HG02623 (cell line): ENCODE measurements around the gene SSUH2.
A peak's percentile ranks its signal among the peaks of the same experiment; 100 is the strongest.
"Not testable (repeated sequence)": the region's sequence is repeated elsewhere in the genome, so short reads cannot be mapped to it uniquely, and the experiment has no call there.

Experiments used
- ATAC-seq: cut with Tn5 transposase; IDR thresholded peaks from one replicate; pipeline ENCODE4 v1.9.1; 2021; ENCODE audit warnings: moderate library complexity; ENCODE audit not compliant: unreplicated experiment

SSUH2 gene

DNA sequence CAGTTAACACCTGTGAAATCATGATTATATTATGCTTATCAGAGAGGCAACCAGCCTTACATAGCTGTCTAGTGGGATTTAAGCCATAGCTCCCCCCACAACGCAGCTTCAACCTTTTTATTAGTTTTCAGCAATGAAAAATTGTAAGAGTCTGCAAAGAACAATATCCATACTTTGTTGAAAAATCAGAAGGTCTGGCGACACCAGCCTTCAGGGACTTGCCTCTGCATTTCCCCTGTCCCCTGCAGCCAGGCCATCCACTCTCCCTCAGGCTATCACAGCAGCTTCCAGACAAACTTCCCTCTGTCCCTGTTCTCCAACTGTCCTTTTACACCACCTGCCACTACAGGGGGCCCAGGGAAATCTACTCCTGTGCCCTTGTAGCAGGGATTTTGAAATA, 59.9 kb downstream of the SSUH2 start:
- ATAC-seq = no peak

DNA sequence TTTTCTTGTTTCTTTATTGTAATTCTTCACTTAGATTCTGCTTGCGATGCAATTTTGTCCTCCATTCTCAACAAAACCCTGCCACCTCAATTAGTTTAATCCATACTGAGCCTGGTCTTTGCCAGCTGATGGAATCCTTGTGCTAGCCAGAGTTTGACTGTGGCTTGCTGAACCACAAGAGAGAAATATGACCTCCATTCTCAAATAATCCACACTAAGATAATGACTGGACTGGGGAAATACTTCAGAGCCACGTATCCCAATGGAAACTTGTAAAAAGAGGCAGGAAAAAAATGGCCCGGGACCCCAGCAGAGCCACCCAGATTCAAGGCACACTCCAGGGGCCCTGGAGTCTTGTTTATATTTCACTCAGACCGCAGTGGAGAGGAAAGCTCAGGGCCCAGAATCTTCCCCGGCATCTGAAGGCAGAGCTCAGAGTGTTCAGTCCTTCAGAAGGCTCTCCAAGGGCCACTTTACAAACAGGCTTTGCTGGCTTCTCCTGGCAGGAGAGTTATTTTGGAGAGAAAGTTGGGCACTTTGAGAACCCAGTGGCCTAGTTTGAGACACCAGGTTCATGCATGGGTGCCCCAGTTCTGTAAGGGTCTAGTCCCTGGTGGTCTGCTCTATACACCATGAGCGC, 62.7 kb downstream of the SSUH2 start:
- ATAC-seq = no peak

DNA sequence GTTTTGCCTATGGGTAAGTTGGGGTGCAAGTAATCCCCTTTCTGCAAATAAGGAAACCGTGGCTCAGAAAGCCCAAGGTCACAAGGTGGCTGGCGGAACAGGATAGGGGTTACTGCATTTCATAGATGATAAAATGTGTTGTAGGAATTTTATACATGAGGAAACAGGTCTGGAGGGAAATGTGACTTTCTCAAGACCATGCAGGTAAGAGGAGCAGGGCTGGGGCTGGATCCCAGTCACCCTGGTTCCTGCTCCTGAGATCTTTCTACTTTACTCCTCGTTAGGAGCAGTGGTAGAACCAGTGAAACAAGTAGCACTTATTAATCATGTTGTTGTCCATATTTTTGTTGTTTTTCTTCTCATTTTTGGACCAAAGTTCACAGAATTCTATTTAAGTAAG, 63.2 kb downstream of the SSUH2 start:
- ATAC-seq = no peak

DNA sequence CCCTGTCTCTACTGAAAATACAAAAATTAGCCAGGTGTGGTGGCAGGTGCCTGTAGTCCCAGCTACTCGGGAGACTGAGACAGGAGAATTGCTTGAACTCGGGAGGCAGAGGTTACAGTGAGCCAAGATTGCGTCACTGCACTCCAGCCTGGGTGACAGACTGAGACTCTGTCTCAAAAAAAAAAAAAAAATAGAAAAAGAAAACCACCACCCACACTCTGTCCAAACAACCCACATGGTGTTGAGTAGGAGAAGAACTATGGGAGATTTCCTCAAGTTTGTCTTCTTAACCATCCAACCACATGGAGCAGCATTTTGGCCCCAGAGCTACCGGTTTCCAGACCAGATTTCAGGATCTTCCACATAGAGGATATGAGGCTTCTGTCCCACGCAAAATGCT, 64.2 kb downstream of the SSUH2 start:
- not testable (repeated sequence) for ATAC-seq

DNA sequence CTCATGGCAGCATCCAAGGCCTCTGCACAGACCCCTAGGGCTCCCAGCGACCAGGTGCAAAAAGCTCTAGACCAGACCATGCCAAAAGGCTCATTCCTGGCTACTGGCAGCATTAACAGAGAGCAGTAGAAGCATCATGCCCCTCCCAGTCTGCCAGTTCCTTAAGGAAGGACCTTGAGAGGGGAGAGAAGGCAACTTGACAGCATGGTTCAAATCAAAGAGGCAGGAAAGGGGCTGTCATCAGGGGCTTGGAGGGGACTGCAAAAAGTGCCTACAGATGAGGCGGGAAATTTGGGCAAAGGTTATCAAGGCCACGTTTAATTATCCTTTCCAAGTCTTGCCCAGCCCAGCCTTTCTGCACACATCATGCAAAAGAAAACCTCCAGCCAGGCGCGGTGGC, 64.7 kb downstream of the SSUH2 start:
- ATAC-seq = no peak

DNA sequence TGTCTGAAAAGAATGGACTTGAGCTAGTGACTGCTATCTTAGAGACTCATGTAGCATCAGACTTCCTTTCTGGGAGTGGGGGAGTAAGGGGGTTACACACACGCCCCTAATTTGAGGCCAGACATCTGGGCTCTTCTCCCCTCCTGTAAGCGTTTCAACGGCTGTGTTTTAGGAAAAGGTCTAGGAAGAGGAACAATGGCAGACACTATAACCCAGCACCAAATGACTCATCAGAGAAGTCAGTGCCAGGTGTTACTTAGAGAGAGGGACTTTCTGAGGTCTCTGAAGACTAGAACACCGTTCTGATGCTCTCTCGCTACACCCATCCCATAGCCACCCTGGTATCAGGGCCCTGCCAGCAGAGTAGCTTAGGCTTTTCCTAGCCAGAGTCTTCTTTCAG, 65.5 kb downstream of the SSUH2 start:
- ATAC-seq = peak; percentile 99

DNA sequence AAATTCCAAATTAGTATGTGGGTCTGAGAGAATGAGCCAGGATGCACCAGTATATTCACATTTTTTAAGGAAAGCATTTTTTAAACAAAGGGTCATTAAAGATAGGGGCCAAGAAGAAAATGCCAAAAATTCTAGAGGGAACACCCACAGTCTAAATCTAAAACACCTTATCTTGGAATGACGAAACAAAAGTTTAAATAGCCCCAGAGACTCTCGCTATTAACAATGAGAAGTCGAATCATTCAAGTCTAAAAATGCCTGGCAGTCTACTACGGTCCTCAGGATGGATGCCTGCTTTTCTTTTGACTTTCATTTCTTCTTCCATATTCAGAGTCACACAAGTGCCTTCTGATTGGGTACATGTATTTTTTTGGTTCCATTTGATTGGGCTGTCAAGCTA, 66.3 kb downstream of the SSUH2 start:
- no peak for ATAC-seq

DNA sequence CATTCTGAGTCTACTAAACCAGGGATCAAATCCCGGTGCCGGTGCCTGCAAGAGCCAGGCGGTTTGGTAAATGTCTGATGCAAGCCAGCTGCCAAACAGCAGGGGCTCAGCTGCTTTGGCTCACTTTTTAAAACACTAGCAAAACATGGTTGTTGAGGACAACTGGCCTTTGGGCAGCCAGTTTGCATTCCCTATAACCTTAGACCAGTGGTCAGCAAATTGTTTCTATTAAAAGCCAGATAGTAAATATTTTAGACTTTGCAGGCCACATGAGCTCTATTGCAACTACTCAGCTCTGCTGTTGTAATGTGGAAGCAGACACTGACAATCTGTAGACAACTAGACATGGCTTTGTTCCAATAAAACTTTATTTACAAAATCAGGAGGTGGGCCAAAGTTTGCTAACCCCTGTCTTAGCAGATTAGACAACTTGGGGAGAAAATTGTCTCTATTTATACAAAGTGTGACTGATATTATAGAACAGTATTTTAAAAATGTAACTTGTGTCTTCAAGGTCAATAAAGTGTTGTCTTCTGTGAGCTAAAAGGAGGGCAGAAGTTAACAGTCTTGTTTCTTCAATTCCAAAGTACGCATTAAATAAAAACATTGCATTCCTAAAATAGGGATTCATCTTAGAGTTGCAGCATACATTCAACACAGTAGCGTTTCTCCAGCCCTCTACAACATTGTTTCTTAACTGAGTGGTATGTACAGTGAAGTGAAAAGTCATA, 67.6 kb downstream of the SSUH2 start:
- no peak for ATAC-seq

DNA sequence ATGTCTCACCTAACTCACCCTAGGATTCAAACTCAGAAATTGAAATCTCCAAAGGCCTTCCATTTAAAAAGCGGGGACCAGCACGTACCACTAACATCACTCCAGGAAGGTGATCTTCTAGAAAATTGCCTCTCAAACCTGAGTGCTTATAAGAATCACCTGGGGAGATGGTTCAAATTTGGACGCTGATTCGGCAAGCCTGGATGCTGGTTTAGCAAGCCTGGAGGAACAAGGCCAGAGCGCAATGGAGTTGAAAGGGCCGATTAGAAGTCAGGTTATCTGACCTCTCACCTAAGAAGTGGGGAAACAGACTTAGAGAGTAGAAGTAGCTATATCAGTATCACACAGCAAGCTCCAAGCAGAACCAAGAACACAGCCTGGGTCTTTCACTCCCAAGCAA, 68.2 kb downstream of the SSUH2 start:
- no peak for ATAC-seq

DNA sequence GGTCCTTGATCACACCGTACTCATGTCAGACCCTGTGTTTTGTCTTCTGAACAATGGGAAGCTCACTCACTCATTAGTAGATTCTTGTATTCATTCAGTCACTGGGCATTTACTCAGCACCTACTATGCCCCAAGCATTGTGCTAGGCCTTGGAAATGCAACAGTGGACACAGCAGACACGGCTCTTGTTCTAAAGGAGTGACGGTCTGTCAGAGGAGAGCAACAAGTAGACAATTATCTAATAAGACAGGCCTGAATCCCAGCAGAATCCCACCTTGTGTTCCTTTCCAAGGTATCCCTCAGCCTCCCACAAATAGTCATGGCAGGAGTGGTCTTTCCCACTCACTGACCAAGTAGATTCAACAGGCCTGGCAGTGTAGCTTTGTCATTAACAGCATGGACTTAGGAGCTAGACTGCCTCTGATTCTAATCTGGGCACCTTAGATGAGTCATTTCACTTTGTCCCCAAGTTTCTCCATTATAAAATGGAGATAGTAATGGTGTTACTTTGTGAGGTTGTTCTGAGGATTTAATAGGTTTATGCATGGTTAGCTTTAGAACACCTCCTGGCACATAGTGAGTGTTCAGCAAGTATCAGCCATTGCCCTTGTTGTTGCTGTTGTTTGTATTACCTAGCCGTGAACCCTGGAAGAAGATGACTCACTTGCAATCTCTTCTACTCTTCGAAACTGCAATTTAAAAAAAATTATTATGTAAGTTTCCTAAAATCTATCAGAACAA, 69.1 kb downstream of the SSUH2 start:
- ATAC-seq = no peak

DNA sequence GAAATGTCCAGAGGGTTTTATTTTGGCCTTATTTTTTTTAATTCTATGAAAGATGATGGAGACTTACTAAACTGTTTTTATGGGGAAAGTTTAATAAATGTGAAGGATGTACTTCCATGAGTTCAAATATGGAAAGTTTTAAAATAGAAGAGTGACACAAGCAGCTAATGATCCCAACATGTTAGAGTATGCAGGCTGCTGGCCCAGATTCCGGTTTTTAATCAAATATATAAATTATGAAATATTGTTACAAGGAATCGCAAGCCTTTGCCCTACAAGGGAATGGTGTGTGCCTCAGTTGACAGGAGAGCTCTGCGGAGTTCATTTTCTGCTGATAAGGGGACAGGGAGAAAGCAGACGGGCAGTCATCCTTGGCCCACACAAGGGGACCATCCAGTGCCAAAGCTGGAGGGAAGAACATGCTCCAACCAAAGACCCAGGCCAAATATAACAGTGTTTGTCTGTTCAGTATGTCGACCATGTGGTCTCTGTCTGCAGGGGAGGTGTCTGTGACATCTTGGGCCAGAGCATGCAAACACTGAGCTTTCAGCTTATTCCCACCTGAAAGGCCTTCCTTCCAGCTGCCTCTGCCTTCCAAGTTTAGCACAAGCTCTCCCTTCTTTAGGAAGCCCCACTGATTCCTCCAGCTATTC, 69.8 kb downstream of the SSUH2 start:
- ATAC-seq = no peak

DNA sequence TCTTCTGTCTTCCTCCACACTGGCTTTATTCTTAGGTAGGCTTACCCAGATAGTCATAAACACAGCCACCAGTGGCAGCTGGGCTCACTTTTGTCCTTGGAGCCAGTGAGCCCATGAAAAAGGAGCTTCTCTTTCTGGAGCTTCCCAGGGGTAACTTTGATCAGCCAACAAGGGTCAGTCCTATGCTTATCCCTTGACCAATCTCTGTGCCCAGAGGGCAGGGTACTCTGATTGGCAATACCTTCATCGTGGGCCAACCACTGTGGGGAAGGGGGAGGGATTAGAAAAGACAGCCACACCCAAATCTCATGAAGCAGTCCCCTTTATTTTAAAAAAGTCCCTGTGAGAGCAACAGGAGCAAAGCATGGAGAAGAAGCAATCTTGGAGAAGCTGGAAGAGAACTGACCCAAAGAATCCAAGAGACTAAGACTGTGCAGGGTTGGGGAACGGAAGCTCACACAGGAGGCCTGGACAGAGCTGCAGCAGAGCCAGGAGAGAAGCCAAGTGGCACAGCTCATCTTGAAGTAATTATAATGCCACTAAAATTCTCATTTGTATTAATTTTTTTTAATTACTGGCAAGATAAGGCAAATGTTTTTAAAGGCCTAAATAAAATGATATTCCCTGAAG, 70.4 kb downstream of the SSUH2 start:
- ATAC-seq = no peak

DNA sequence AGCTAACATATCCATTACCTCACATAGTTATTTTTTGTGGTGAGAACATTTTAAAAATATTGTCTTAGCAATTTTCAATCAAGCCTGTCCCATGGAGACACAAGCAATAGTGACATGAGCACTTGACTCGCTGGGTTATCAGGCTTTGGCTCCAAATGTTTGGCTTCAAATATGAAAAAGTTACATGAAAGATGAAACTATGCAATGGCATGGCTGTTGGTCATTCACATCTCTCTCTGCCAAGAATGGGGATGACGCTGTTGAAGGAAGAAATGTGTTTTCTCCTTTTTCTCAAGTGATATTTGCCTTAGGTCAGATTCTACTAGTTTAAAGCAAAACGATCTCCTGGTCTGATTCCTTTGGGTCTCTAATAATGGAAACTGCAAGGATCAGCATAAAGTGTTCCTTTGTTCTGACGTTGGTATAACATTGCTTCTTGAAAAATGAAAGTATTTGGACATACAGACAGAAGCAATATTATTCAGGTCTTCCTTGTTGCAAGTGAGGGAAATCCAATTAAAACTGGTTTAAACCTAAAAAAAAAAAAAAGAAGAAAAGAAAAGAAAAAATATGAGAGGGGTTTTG, 71.2 kb downstream of the SSUH2 start:
- no peak for ATAC-seq

DNA sequence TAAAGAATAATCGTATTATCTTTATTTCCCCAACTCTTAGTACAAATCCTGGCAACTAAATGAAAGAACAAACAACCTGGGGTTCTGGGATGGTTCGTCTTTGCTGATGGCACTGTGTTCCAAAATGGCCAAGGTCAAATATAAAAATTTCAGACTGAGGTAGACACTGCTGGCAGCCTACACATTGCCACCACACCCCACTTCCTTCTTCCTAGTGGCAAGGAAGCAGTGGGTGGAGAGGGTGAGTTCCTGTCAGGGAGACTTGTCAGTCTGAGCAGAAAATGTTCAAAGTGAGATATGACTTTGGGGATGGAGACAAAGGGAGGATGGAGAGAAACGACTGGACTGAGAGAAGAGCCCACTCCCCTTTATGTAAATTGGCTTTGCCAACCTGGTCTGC, 73.3 kb downstream of the SSUH2 start:
- ATAC-seq = no peak
